Testis (tissue), 3 donors: ENCODE data around the gene CD3G. TPM values are rescaled to one million over a fixed set of nuclear protein-coding genes. Genes with fewer than 3 reads are reported as not detected.

Experiments used
- DNase-seq: peaks from one replicate; pipeline ENCODE4 v3.0.0-alpha.2; 2019
- H3K27ac ChIP-seq, 2 donors: fragments of 200-600 bp; sonication (generic); one replicate each; pipeline ENCODE4 v1.5.1; 2019
- H3K27me3 ChIP-seq: fragments of 200-600 bp; sonication (generic); one replicate; pipeline ENCODE4 v1.5.1; 2019
- H3K36me3 ChIP-seq: fragments of 200-600 bp; sonication (generic); one replicate; pipeline ENCODE4 v1.5.1; 2017; ENCODE audit warnings: low read depth; ENCODE audit errors: missing control alignments
- H3K4me1 ChIP-seq: fragments of 200-600 bp; sonication (generic); one replicate; pipeline ENCODE4 v1.5.1; 2019
- H3K4me3 ChIP-seq, 2 donors: fragments of 200-600 bp; sonication (generic); one replicate each; pipeline ENCODE4 v1.5.1; 2017 to 2019
- H3K9me3 ChIP-seq: fragments of 200-600 bp; sonication (generic); one replicate; pipeline ENCODE4 v1.5.1; 2017
- CTCF ChIP-seq, 3 experiments: fragments of 450-650 bp in 2 of 3; fragments of 200-600 bp in 1 of 3; sonication (generic) in 1 of 3; IDR thresholded peaks; one replicate each; pipeline ENCODE4 v1.5.1; 2016 to 2019; ENCODE audit warnings: antibody characterized with exemption in 3 of 3, mild to moderate bottlenecking in 2 of 3, moderate library complexity in 1 of 3
- POLR2A ChIP-seq: fragments of 450-650 bp; IDR thresholded peaks from one replicate; pipeline ENCODE4 v1.6.1; 2017; ENCODE audit warnings: antibody characterized with exemption, mild to moderate bottlenecking, moderate library complexity
- WGBS, 2 donors: methylation state at CpG; one replicate each; pipeline ENCODE4 v1.1.5; 2018; 5-methylcytosine and 5-hydroxymethylcytosine counted together
- intact Hi-C: fragments of 100-400 bp; cut with DNase I; formaldehyde crosslinking; loops from one replicate; pipeline ENCODE4 v1.15.1; 2023; ENCODE audit warnings: low total_unique reads
- polyA plus RNA-seq: library from polyadenylated mRNA; stranded (reverse); fragments of 350-450 nt; fragmentation: Illumina TruSeq; extraction: RNeasy Lipid Tissue Mini Kit (QIAGEN cat#74804); gene quantifications from one replicate; pipeline ENCODE4 v1.2.3, GENCODE V29; 2014; ENCODE audit warnings: low read depth, low replicate concordance; ENCODE audit not compliant: insufficient read depth
- total RNA-seq, 2 donors: library from RNA; depleted of rRNA; stranded (reverse); fragments of >200 nt; gene quantifications; one replicate each; pipeline ENCODE4 v1.2.3, GENCODE V29; 2016

Gene CD3G
- total and polyA plus RNA-seq, 3 donors from 2014 or later: 0.08 to 0.99 (median 0.88) TPM

GRCh38 chr11:118338637-118339061 lies 5.5 kb upstream of the CD3G start:
- no peaks in the 10 kb centered on the region for H3K36me3 ChIP-seq
- no peak overlapping the region for H3K4me3 ChIP-seq
- WGBS, 2 donors: 70 to 82% methylated on average over 7 of the region's 7 CpGs
- H3K27ac ChIP-seq: no peak overlapping the region
- H3K4me1 ChIP-seq: no peaks in the 10 kb centered on the region
- no peak for TF ChIP-seq POLR2A
- intact Hi-C loops: no loop called here
- no peaks in the 10 kb centered on the region for H3K9me3 ChIP-seq
- H3K27me3 ChIP-seq: no peaks in the 10 kb centered on the region
- no peak for DNase-seq

- WGBS, 2 donors: 77 to 79% methylated on average over 4 to 5 of the region's 5 CpGs
- intact Hi-C loops: no loop called here
Measured at GRCh38 chr11:118339281-118339961, 4.7 kb upstream of the CD3G start.

GRCh38 chr11:118340449-118340848 lies 3.7 kb upstream of the CD3G start:
- Histone ChIP-seq H3K4me1 (no peaks in the 10 kb centered on the region), H3K27ac (no peak overlapping the region), H3K4me3 (no peak overlapping the region), H3K36me3 (no peaks in the 10 kb centered on the region), H3K9me3 (no peaks in the 10 kb centered on the region), H3K27me3 (no peaks in the 10 kb centered on the region)
- intact Hi-C loops: loop anchor here (10.0 kb wide), 1 partner anchor 136 kb away; no protein-coding TSS in a partner anchor
- WGBS, 2 donors: 87% methylated on average over 3 of the region's 3 CpGs
- TF ChIP-seq CTCF (IDR thresholded peaks at IDR 0.05) (no peak), POLR2A (no peak)
- DNase-seq: no peak

More at GRCh38 chr11:118339281-118339961, 4.7 kb upstream of the CD3G start:
- no peak for DNase-seq
- no peak for TF ChIP-seq POLR2A
- TF ChIP-seq CTCF (IDR thresholded peaks at IDR 0.05): no peak
- Histone ChIP-seq H3K4me1 (no peaks in the 10 kb centered on the region), H3K27ac (no peak overlapping the region), H3K4me3 (no peak overlapping the region), H3K27me3 (no peaks in the 10 kb centered on the region), H3K9me3 (no peaks in the 10 kb centered on the region), H3K36me3 (no peaks in the 10 kb centered on the region)

GRCh38 chr11:118341261-118341660 lies 2.9 kb upstream of the CD3G start:
- H3K4me1 ChIP-seq: no peaks in the 10 kb centered on the region
- no peak for TF ChIP-seq CTCF (IDR thresholded peaks at IDR 0.05)
- TF ChIP-seq POLR2A: no peak
- intact Hi-C loops: loop anchor here (10.0 kb wide), 1 partner anchor 136 kb away; no protein-coding TSS in a partner anchor
- H3K36me3 ChIP-seq: no peaks in the 10 kb centered on the region
- no peak for DNase-seq
- H3K9me3 ChIP-seq: no peaks in the 10 kb centered on the region
- 90 to 96% methylated on average over 3 of the region's 3 CpGs for WGBS, 2 donors
- H3K4me3 ChIP-seq: no peak overlapping the region
- H3K27ac ChIP-seq: no peak overlapping the region
- H3K27me3 ChIP-seq: no peaks in the 10 kb centered on the region

- Histone ChIP-seq H3K4me1 (no peaks in the 10 kb centered on the region), H3K27ac (no peak overlapping the region), H3K4me3 (no peak overlapping the region), H3K36me3 (no peaks in the 10 kb centered on the region), H3K27me3 (no peaks in the 10 kb centered on the region), H3K9me3 (no peaks in the 10 kb centered on the region)
- TF ChIP-seq POLR2A (no peak), CTCF (IDR thresholded peaks at IDR 0.05) (no peak)
- DNase-seq: no peak
- intact Hi-C loops: loop anchor here (10.0 kb wide), 1 partner anchor 137 kb away; no protein-coding TSS in a partner anchor
- WGBS, 2 donors: 92% methylated on average over 5 of the region's 5 CpGs
Measured at GRCh38 chr11:118341815-118342489, 2.2 kb upstream of the CD3G start.
